Fibroblast of villous mesenchyme (primary cell): ENCODE results near the gene GKN2. TPM values are rescaled to one million over a fixed set of nuclear protein-coding genes. Genes with fewer than 3 reads are reported as not detected.

Experiments used
- DNase-seq: peaks from one replicate; pipeline ENCODE4 v3.0.0-alpha.2; 2010; ENCODE audit warnings: low read depth
- H3K4me3 ChIP-seq: 2 replicates; pipeline ENCODE4 v1.5.1; 2011; ENCODE audit warnings: low read depth, mild to moderate bottlenecking, low read length
- total RNA-seq: library from RNA; depleted of rRNA; stranded (reverse); fragments of >200 nt; gene quantifications from 2 replicates; pipeline ENCODE4 v1.2.3, GENCODE V29; 2012
- TF ChIP-seq, protein P1 (sequence below): IDR thresholded peaks from 2 replicates; pipeline ENCODE4 v1.5.1; 2012; ENCODE audit warnings: low read depth, mild to moderate bottlenecking, low read length; ENCODE audit not compliant: insufficient read depth

GKN2 gene, protein sequence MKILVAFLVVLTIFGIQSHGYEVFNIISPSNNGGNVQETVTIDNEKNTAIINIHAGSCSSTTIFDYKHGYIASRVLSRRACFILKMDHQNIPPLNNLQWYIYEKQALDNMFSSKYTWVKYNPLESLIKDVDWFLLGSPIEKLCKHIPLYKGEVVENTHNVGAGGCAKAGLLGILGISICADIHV
- not detected in 2 replicates for total RNA-seq

DNA sequence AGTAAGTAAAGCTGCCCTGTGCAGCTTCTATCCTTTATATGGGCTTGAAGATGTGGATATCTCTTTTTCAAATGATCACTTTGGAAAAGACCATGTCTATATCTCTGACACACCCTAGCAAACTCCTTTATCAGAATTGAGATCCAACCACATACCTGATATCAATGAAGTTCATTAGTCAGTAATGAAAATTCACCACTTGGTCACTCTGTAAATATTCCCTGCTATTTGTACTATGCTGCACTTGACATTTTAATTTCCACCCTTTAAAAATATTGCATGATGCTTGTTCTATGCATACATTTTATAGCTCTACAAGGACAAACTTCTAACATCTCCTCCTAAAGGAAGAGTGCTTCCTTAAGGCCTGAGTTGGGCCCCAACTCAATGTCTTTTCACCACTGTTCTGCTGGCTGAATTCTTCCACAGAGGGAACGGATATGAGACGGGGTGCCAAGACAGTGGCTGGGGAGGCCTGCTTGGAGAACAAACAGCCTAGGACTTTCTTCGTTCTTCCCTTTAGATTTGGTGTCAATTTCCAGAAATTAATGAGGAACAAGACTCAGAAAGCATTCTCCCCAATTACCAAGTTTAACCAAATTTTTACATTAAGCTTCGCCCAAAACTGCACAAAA lies at the start of gene GKN2:
GKN2 (minus strand) TSS at position 7 of the 635 bp plus-strand sequence. CDS start 32 bp downstream, outside the sequence.
- DNase-seq = no peak
- TF ChIP-seq, protein P1, sequence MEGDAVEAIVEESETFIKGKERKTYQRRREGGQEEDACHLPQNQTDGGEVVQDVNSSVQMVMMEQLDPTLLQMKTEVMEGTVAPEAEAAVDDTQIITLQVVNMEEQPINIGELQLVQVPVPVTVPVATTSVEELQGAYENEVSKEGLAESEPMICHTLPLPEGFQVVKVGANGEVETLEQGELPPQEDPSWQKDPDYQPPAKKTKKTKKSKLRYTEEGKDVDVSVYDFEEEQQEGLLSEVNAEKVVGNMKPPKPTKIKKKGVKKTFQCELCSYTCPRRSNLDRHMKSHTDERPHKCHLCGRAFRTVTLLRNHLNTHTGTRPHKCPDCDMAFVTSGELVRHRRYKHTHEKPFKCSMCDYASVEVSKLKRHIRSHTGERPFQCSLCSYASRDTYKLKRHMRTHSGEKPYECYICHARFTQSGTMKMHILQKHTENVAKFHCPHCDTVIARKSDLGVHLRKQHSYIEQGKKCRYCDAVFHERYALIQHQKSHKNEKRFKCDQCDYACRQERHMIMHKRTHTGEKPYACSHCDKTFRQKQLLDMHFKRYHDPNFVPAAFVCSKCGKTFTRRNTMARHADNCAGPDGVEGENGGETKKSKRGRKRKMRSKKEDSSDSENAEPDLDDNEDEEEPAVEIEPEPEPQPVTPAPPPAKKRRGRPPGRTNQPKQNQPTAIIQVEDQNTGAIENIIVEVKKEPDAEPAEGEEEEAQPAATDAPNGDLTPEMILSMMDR = no peak
- H3K4me3 ChIP-seq = no peak within 1 kb of the TSS

DNA sequence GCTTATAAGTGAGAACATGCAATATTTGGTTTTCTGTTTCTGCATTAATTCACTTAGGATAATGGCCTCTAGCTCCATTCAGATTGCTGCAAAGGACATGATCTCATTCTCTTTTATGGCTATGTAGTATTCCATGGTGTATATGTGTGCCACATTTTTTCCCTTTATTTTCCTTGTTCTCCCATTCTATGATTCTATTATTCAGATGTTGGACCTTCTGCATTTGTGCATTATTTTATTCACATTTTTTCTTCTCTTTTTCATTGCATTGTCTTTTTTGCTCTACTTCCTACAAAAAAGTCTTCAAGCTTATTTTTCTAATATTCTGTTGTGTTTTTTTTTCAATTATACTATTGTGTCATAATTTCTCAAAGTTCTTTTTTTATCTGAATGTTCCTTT lies 49.2 kb upstream of the GKN2 start:
- H3K4me3 ChIP-seq = no peak overlapping the region
- DNase-seq = no peak
- TF ChIP-seq, protein P1 = no peak

DNA sequence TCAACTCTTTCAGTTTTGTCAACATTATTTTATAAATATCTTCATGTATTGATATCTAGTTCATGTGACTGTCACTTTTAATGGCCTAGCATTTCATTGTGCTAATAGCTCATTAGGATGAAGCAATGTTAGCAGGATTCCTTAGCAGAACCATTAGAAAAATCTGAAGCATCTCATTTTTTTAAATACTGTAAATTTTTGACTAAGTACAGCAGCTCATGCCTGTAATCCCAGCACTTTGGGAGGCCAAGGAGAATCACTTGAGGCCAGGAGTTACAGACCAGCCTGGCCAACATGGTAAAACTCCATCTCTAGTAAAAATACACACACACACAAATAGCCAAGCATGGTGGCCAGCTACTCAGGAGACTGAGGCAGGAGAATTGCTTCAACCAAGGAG lies 44.7 kb upstream of the GKN2 start:
- DNase-seq = peak; percentile 39
- no peak overlapping the region for H3K4me3 ChIP-seq
- TF ChIP-seq, protein P1 = no peak

DNA sequence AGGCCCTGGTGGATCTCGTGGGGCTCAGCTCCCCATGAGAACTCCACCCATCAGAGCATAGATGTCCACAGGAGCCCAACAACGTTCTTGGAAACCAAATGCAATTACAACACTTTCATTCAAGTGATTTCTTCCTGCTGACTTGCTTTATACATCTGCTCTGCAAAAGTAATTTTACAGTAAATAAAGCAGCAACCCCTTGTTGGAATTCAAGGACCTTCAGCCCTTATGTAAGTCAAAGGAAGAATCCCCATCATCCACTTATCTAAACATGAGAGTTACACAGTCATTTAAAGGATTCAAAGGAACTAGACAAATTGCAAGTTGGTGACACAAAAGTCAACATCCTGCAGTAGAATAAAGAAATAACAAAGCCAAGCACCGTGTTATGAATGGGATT lies 43.2 kb upstream of the GKN2 start:
- no peak for DNase-seq
- no peak overlapping the region for H3K4me3 ChIP-seq
- TF ChIP-seq, protein P1 = no peak

DNA sequence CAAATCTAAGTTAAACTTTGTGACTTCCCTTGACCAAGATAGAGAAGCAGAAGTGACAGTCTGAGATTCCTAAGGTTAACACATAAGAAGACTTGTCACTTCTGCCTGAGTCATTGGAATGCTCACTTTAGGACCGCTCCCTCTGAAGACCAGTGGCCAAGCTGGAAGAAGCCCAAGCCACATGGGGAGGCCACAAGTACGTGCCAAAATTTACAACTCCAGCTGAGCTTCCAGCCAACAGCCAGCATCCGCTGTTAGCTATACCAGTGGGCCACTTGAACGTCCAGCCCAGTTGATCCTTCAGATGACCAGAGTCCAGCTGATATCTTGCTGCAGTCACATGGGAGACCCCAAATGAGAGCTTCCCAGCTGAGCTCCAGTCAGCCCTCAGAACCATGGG lies 42.2 kb upstream of the GKN2 start:
- TF ChIP-seq, protein P1 = no peak
- H3K4me3 ChIP-seq = no peak overlapping the region
- DNase-seq = peak; percentile 33

DNA sequence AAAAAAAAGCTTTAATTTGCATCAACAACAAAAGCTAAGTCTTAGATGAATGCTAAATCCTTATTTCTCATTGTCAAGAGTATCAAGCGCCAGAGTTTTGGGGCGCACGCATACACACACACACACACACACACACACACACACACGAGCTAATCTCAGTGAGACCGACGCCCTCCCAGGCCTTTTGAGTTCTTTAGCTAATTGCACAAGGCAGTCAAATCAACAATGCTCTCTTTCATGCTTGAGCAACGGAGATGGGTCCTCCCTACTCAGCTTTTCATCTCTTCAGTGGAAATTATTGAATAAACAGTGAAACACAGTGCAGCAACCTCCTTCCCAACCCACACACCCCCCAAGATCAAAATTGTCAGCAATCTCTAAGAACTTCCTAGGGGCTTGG lies 41.0 kb upstream of the GKN2 start:
- no peak for DNase-seq
- TF ChIP-seq, protein P1 = no peak
- H3K4me3 ChIP-seq = no peak overlapping the region
